Vein endothelial cell (primary cell): Measurements from ENCODE around the gene KCNK15. TPM values are rescaled to one million over a fixed set of nuclear protein-coding genes. Genes with fewer than 3 reads are reported as not detected.

ENCODE experiments used
- total RNA-seq: library from RNA; depleted of rRNA; stranded (reverse); fragments of >200 nt; gene quantifications from 2 replicates; pipeline ENCODE4 v1.2.3, GENCODE V29; 2012

KCNK15 gene
- not detected in 2 replicates for total RNA-seq

DNA sequence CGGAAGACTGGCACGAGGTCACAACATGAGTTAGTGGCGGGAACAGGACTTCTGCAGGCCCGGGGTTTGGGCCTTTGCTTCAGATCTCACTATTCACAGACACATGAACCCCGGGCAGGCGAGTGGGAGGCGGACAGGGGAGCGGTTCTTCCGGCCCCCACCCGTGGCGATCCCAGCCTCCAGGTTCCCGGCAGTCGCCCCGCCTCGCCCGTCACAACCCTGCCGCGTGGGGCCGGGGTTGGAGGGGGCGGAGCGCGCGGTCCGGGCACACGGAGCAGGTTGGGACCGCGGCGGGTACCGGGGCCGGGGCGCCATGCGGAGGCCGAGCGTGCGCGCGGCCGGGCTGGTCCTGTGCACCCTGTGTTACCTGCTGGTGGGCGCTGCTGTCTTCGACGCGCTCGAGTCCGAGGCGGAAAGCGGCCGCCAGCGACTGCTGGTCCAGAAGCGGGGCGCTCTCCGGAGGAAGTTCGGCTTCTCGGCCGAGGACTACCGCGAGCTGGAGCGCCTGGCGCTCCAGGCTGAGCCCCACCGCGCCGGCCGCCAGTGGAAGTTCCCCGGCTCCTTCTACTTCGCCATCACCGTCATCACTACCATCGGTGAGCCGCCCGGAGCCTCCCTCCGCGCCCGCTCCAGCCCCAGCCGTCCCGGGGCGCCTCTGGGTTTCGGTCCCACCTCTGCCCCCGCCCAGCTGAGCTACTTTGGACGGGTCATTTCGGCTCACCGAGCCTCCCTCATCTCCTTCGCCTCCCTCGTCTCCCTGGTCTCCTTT, at the start of gene KCNK15:
KCNK15 (plus strand) TSS at position 268 of the 769 bp plus-strand sequence; CDS start at position 314, 46 bp downstream.

DNA sequence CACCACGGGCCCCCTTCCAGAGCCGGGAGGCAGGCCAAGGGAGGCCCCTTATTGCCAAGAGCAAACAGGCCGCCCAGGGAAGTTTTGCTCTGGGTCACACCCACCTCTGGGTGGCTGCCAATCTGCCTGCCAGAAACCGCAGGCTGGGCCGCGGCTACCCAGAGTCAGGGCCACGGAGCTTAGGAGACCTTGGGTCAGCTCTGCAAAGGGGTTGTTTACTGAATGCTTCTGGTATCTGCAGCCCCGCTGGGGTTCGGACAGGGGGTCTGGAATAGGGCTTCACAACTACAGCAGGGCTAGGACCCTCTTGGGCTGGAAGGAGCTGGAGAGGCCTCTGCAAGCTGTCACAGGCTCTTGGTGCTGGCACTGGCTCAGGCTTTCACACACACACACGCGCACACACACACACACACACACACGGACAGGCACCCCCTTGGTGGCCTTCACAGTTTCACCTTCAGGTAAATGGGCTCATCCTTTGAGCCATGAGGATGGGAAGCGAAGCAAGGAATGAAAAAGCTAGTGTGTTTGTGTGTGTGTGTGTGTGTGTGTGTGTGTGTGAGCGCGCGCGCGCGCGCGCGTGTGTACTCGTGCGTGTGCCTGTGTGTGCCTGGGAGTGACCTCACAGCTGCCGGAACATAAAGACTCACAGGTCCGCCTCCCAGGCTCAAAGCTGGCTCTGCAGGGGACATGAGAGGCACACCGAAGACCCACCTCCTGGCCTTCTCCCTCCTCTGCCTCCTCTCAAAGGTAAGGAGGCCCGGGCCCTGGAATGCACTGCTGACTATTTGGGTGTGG, 30.8 kb upstream of the KCNK15 start, which contains the start of gene CCN5:
CCN5 (plus strand) TSS at position 669 of the 798 bp plus-strand sequence; CDS start at position 691, 22 bp downstream.

Other genes with a start within 250 kb of the KCNK15 start
- 111 and 135 TPM in 2 replicates for gene SERINC3, start 223.8 kb upstream of the KCNK15 start, total RNA-seq
- 258 and 286 TPM in 2 replicates for gene PKIG, start 163.3 kb upstream of the KCNK15 start, total RNA-seq
- 13.3 and 29.7 TPM in 2 replicates for gene ADA, start 94.2 kb upstream of the KCNK15 start, total RNA-seq
- gene CCN5, start 30.5 kb upstream of the KCNK15 start, total RNA-seq, result under 0.01 TPM in 1 of 2 replicates, not detected in the other
- not detected in 2 replicates for gene RIMS4, start 64.7 kb downstream of the KCNK15 start, total RNA-seq
- gene YWHAB, start 139.8 kb downstream of the KCNK15 start, total RNA-seq, result 114 and 161 TPM in 2 replicates
- gene PABPC1L, start 164.2 kb downstream of the KCNK15 start, total RNA-seq, result 1.3 and 1.4 TPM in 2 replicates
- gene TOMM34, start 214.5 kb downstream of the KCNK15 start, total RNA-seq, result 33.3 and 44.5 TPM in 2 replicates
- 24.5 and 29.7 TPM in 2 replicates for gene STK4, start 220.6 kb downstream of the KCNK15 start, total RNA-seq